Bronchial smooth muscle cell (primary cell): ENCODE measurements around the gene PPIAL4G. TPM values are rescaled to one million over a fixed set of nuclear protein-coding genes. Genes with fewer than 3 reads are reported as not detected.

Source experiments
- total RNA-seq: library from RNA; depleted of rRNA; stranded (reverse); fragments of >200 nt; gene quantifications from 2 replicates; pipeline ENCODE4 v1.2.1, GENCODE V29; 2014

Gene PPIAL4G
- under 0.01 TPM in 1 of 2 replicates, not detected in the other for total RNA-seq

DNA sequence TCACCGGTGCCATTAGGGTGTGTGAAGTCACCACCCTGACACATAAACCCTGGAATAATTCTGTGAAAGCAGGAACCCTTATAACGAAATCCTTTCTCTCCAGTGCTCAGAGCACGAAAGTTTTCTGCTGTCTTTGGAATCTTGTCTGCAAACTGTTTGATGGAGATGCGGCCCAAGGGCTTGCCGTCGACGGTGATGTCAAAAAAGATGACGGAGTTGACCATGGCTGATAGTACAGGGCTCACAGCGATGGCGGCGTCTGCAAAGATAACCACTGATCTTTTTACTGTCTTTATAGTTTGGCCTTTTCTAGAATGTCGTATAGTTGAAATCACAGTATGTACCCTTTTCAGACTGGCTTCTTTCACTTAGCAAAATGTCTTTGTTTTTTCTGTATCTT, at the start of gene PPIAL4G:
TSS of gene PPIAL4G (minus strand) at position 274 of the 400 bp plus-strand sequence. CDS start at position 224, 50 bp downstream.

Other genes starting within 250 kb of the PPIAL4G start
- 35.5 and 59.8 TPM in 2 replicates for gene NBPF14, start 112.7 kb upstream of the PPIAL4G start, total RNA-seq